Tibial nerve (tissue), 4 donors: ENCODE results near the gene ATP2A2. TPM values are rescaled to one million over a fixed set of nuclear protein-coding genes. Genes with fewer than 3 reads are reported as not detected.
A peak's percentile ranks its signal among the peaks of the same experiment; 100 is the strongest.

Experiments
- DNase-seq, 2 donors: peaks; one replicate each; pipeline ENCODE4 v3.0.0-alpha.2; 2019; ENCODE audit warnings: low spot score in 2 of 2
- H3K27ac ChIP-seq, 4 donors: fragments of 200-600 bp; sonication (generic) in 3 of 4; one replicate each; pipeline ENCODE4 v1.5.1; 2017 to 2019; ENCODE audit warnings: mild to moderate bottlenecking in 1 of 4
- H3K27me3 ChIP-seq, 2 donors: fragments of 200-600 bp; sonication (generic) in 1 of 2; one replicate each; pipeline versions ENCODE4 v1.5.1 to v1.6.0; 2017 to 2019
- H3K36me3 ChIP-seq, 3 donors: fragments of 200-600 bp; sonication (generic); one replicate each; pipeline ENCODE4 v1.5.1; 2018 to 2019
- H3K4me1 ChIP-seq, 4 donors: fragments of 200-600 bp; sonication (generic) in 3 of 4; one replicate each; pipeline ENCODE4 v1.5.1; 2017 to 2019
- H3K4me3 ChIP-seq, 4 donors: fragments of 200-600 bp; sonication (generic) in 3 of 4; one replicate each; pipeline ENCODE4 v1.5.1; 2017 to 2019; ENCODE audit warnings: mild to moderate bottlenecking in 1 of 4, moderate library complexity in 1 of 4
- H3K9me3 ChIP-seq, 4 donors: fragments of 200-600 bp; sonication (generic) in 3 of 4; one replicate each; pipeline ENCODE4 v1.5.1; 2017 to 2019
- EP300 ChIP-seq, 2 donors: sonication (generic); formaldehyde crosslinking; IDR thresholded peaks; one replicate each; pipeline ENCODE4 v1.6.1; 2017; ENCODE audit warnings: antibody characterized with exemption in 2 of 2, mild to moderate bottlenecking in 1 of 2
- POLR2A ChIP-seq, 2 donors: fragments of 450-650 bp; IDR thresholded peaks; one replicate each; pipeline ENCODE4 v1.6.1; 2017; ENCODE audit warnings: antibody characterized with exemption in 2 of 2, mild to moderate bottlenecking in 2 of 2, moderate library complexity in 2 of 2
- WGBS, 2 donors: methylation state at CpG; one replicate each; pipeline ENCODE4 v1.1.5; 2018; 5-methylcytosine and 5-hydroxymethylcytosine counted together
- total RNA-seq, 4 donors: library from RNA; depleted of rRNA; stranded (reverse); fragments of >200 nt; gene quantifications; one replicate each; pipeline ENCODE4 v1.1.0, GENCODE V29; 2016
- TF ChIP-seq, protein P1 (sequence below), 5 experiments: fragments of 200-600 bp in 3 of 5; fragments of 450-650 bp in 2 of 5; sonication (generic) in 3 of 5; IDR thresholded peaks; one replicate each; pipeline ENCODE4 v1.5.1; 2016 to 2019; ENCODE audit warnings: antibody characterized with exemption in 5 of 5, mild to moderate bottlenecking in 3 of 5, moderate library complexity in 2 of 5

Gene ATP2A2
- total RNA-seq, 4 donors from 2014 or later, result 77.8 to 106 (median 90.1) TPM

DNA sequence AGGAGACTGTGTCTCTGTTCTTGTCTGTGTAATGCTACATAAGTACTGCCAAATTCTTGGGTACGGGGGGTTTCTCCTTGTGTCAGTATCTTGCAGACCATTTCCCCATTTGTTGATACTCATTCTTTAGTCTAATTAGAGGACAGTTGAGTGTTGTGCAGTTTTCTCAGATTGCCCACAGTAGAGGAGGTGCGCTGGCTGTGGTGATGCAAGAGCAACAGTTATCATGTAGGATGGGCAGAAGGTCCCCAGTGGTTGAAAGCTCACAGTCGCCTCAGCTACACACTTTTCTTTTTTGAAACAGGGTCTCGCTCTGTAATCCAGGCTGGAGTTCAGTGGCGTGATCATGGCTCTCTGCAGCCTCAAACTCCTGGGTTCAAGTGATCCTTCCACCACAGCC lies 37.8 kb upstream of the ATP2A2 start:
- Histone ChIP-seq H3K9me3 (peaks cover 0 to 3% (median 0%) of the 10 kb centered on the region in 4 donors), H3K27ac (no peak overlapping the region), H3K27me3 (no peaks in the 10 kb centered on the region), H3K36me3 (peaks cover 0 to 44% (median 0%) of the 10 kb centered on the region in 3 donors), H3K4me1 (peaks cover 0 to 10% (median 0%) of the 10 kb centered on the region in 4 donors), H3K4me3 (no peak overlapping the region)
- TF ChIP-seq POLR2A (IDR thresholded peaks at IDR 0.05) (no peak), EP300 (IDR thresholded peaks at IDR 0.05) (no peak)
- TF ChIP-seq, protein P1, sequence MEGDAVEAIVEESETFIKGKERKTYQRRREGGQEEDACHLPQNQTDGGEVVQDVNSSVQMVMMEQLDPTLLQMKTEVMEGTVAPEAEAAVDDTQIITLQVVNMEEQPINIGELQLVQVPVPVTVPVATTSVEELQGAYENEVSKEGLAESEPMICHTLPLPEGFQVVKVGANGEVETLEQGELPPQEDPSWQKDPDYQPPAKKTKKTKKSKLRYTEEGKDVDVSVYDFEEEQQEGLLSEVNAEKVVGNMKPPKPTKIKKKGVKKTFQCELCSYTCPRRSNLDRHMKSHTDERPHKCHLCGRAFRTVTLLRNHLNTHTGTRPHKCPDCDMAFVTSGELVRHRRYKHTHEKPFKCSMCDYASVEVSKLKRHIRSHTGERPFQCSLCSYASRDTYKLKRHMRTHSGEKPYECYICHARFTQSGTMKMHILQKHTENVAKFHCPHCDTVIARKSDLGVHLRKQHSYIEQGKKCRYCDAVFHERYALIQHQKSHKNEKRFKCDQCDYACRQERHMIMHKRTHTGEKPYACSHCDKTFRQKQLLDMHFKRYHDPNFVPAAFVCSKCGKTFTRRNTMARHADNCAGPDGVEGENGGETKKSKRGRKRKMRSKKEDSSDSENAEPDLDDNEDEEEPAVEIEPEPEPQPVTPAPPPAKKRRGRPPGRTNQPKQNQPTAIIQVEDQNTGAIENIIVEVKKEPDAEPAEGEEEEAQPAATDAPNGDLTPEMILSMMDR (IDR thresholded peaks at IDR 0.05), result no peak
- DNase-seq, result no peak
- 96% methylated on average over 5 of the region's 5 CpGs for WGBS, 2 donors

DNA sequence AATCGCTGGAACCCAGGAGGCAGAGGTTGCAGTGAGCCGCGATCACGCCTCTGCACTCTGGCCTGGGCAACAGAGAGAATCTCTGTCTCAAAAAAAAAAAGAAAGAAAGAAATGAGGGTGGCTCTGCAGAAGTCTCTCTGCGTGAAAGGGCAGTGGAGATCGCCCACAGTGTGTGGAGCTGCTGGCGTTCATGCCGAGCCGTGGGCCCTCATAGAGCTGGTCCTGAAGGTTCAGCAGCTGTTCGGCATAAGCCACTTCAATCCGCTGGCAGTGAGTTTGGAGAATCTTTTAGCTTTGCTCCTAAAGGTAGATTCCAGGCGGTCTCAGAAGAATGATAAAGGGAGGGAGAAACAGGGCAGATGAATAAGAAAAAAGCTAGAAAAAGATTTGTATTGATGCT lies 36.7 kb upstream of the ATP2A2 start:
- WGBS, 2 donors, result 82 to 89% methylated on average over 12 of the region's 12 CpGs
- no peak overlapping the region for H3K4me3 ChIP-seq
- H3K4me1 ChIP-seq, result peaks cover 0 to 10% (median 3%) of the 10 kb centered on the region in 4 donors
- H3K27ac ChIP-seq, result no peak overlapping the region
- TF ChIP-seq EP300 (IDR thresholded peaks at IDR 0.05) (no peak), POLR2A (IDR thresholded peaks at IDR 0.05) (no peak)
- TF ChIP-seq, protein P1 (IDR thresholded peaks at IDR 0.05), result no peak
- no peaks in the 10 kb centered on the region for H3K27me3 ChIP-seq
- H3K9me3 ChIP-seq, result peaks cover 0 to 3% (median 0%) of the 10 kb centered on the region in 4 donors
- H3K36me3 ChIP-seq, result peaks cover 0 to 44% (median 0%) of the 10 kb centered on the region in 3 donors
- no peak for DNase-seq

DNA sequence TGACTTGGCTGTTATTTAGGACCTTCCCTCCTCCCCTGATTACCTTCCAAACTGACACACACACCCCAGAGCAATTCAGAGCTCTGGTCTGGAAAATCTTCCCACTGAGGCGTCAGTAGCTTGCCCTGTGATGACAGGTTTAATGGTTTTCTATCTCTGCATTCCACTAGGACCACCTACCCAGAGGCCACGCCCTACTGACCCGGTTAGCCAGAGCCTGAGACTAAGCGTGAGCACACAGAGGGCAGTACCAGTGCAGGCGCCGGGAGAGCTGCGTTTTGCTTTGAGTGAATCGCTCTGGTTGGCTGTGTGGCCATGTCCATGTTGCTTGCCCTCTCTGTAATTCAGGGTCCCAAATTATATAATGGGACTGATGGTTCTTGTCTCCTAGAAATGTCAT lies 36.2 kb upstream of the ATP2A2 start:
- no peak overlapping the region for H3K27ac ChIP-seq
- WGBS, 2 donors, result 54 to 78% methylated on average over 8 of the region's 8 CpGs
- H3K9me3 ChIP-seq, result peaks cover 0 to 3% (median 0%) of the 10 kb centered on the region in 4 donors
- H3K4me1 ChIP-seq, result peaks cover 0 to 10% (median 3%) of the 10 kb centered on the region in 4 donors
- DNase-seq, result no peak
- H3K4me3 ChIP-seq, result no peak overlapping the region
- TF ChIP-seq POLR2A (IDR thresholded peaks at IDR 0.05), result no peak
- TF ChIP-seq EP300 (IDR thresholded peaks at IDR 0.05), result no peak
- TF ChIP-seq, protein P1 (IDR thresholded peaks at IDR 0.05), result no peak
- H3K36me3 ChIP-seq, result peaks cover 0 to 44% (median 0%) of the 10 kb centered on the region in 3 donors
- no peaks in the 10 kb centered on the region for H3K27me3 ChIP-seq

DNA sequence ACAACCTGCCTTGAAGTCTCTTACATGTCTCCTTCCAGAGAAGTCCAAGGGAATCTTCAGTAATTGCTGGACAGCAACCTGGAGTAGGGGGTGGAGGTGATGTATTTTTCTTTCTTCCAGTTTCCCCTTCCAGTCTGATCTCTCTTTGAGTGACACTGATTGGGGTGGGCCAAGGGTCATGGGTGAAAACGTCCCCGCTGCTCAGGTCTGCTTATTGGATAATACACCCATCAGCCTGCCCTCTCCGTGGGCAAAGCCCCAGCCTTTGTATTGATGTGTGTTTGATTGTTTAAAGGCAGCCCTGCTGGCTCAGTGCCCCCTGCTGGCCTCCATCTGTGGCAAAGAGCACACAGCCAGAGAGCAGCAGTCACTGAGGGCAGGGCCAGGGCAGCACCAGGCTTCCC lies 35.7 kb upstream of the ATP2A2 start:
- no peak for DNase-seq
- no peak overlapping the region for H3K4me3 ChIP-seq
- WGBS, 2 donors, result 75 to 77% methylated on average over 3 of the region's 3 CpGs
- H3K9me3 ChIP-seq, result peaks cover 0 to 3% (median 0%) of the 10 kb centered on the region in 4 donors
- H3K36me3 ChIP-seq, result peaks cover 0 to 44% (median 0%) of the 10 kb centered on the region in 3 donors
- peaks cover 0 to 10% (median 3%) of the 10 kb centered on the region in 4 donors for H3K4me1 ChIP-seq
- H3K27ac ChIP-seq, result peak overlapping the region in 1 of 4 donors; percentile 71
- no peaks in the 10 kb centered on the region for H3K27me3 ChIP-seq
- TF ChIP-seq EP300 (IDR thresholded peaks at IDR 0.05), result no peak
- TF ChIP-seq POLR2A (IDR thresholded peaks at IDR 0.05), result no peak
- TF ChIP-seq, protein P1 (IDR thresholded peaks at IDR 0.05), result peak in 1 of 5 experiments; percentile 19

DNA sequence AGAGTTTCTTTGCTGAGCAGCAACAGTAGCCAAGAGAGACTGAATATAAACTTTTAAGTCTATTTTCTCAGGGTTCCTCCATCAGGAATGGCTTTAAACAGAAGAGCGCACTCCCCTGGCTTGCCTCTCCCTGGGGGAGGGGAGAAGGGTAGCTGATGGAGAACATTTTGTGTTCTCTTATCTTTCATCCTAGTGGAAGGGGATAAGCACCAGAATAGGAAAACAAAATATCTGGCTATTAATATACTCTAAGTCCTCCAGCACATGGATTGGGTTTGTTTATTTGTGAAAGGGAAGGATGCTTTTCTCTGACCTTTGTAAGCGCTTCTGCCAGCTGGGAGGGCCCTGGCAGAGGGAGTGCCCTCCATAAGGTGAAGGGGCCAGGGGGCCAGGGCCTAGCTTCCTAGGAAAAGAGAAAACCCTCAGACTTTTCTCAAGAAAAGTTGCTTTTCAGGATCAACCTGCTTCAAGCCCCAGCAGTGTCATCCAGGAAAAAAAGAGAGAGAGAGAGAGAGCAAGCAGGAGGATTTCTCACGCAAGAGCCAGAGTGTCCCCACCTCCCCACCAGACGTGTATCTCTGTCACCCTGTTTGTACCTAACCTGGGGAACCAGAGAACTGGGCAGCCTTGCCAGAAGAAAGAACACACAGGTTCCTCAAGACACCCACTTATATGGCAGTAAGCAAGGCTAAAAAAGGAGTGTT lies 34.3 kb upstream of the ATP2A2 start:
- H3K4me3 ChIP-seq, result no peak overlapping the region

More for the DNA sequence above, 34.3 kb upstream of the ATP2A2 start:
- no peaks in the 10 kb centered on the region for H3K27me3 ChIP-seq
- peaks cover 0 to 10% (median 3%) of the 10 kb centered on the region in 4 donors for H3K4me1 ChIP-seq
- peaks cover 0 to 3% (median 0%) of the 10 kb centered on the region in 4 donors for H3K9me3 ChIP-seq
- peaks cover 0 to 44% (median 0%) of the 10 kb centered on the region in 3 donors for H3K36me3 ChIP-seq
- peak overlapping the region in 3 of 4 donors; percentile 20 to 71 (median 46) for H3K27ac ChIP-seq
- no peak for DNase-seq
- no peak for TF ChIP-seq POLR2A (IDR thresholded peaks at IDR 0.05)
- 54 to 77% methylated on average over 4 of the region's 4 CpGs for WGBS, 2 donors
